PC-3 (cell line): ENCODE data around the gene KLHL14. TPM values are rescaled to one million over a fixed set of nuclear protein-coding genes. Genes with fewer than 3 reads are reported as not detected.
A peak's percentile ranks its signal among the peaks of the same experiment; 100 is the strongest.

Experiments
- ATAC-seq: fragments of 200-7000 bp; cut with Tn5 transposase; 2 replicates; pipeline ENCODE4 v1.9.1; 2020; ENCODE audit warnings: mild to moderate bottlenecking, moderate library complexity
- BruUV-seq: library from RNA; stranded (reverse); fragments of 400-500 nt; replicated peaks from 2 replicates; lab custom pipeline; 2021; lab: Mats Ljungman, UMichigan
- CTCF ChIA-PET: fragments of 300-600 bp; sonication (Branson Sonifier 250); formaldehyde crosslinking; loops from one replicate; lab custom pipeline; 2022; ENCODE audit warnings: antibody characterized with exemption; lab: Charles Lee
- POLR2A ChIA-PET: fragments of 300-600 bp; sonication (Branson Sonifier 250); formaldehyde crosslinking; loops from one replicate; lab custom pipeline; 2022; ENCODE audit warnings: antibody characterized with exemption; ENCODE audit not compliant: unreplicated experiment; lab: Charles Lee
- DNase-seq: peaks from one replicate; pipeline ENCODE4 v3.0.0-alpha.2; 2015
- H2AFZ ChIP-seq: fragments of 300-600 bp; sonication (generic); 2 replicates; pipeline ENCODE4 v1.6.0; 2016; ENCODE audit warnings: antibody characterized with exemption, low read length
- H3F3A ChIP-seq: fragments of 300-600 bp; sonication (generic); one replicate; pipeline ENCODE4 v1.6.0; 2017; ENCODE audit warnings: antibody characterized with exemption, low read length, control low read depth, mild to moderate bottlenecking; ENCODE audit not compliant: unreplicated experiment
- H3K27ac ChIP-seq: fragments of 300-600 bp; sonication (generic); 2 replicates; pipeline ENCODE4 v1.5.1; 2016; ENCODE audit warnings: mild to moderate bottlenecking, low read length
- H3K27me3 ChIP-seq: fragments of 300-600 bp; sonication (generic); 2 replicates; pipeline ENCODE4 v1.6.1; 2016; ENCODE audit warnings: low read length, mixed read lengths
- H3K36me3 ChIP-seq: fragments of 300-600 bp; sonication (generic); 2 replicates; pipeline ENCODE4 v1.6.1; 2016; ENCODE audit warnings: low read depth, mixed run types, low read length, mixed read lengths
- H3K4me1 ChIP-seq: fragments of 300-600 bp; sonication (generic); 2 replicates; pipeline ENCODE4 v1.5.1; 2016; ENCODE audit warnings: low read length; ENCODE audit not compliant: insufficient read depth
- H3K4me2 ChIP-seq: fragments of 300-600 bp; sonication (generic); 2 replicates; pipeline ENCODE4 v1.6.0; 2016; ENCODE audit warnings: low read length
- H3K4me3 ChIP-seq: fragments of 300-600 bp; sonication (generic); 2 replicates; pipeline ENCODE4 v1.5.1; 2016; ENCODE audit warnings: mild to moderate bottlenecking, low read length, mixed read lengths
- H3K79me2 ChIP-seq: fragments of 300-600 bp; sonication (generic); 2 replicates; pipeline ENCODE4 v1.6.1; 2017; ENCODE audit warnings: low read length, mixed read lengths
- H3K9ac ChIP-seq: fragments of 300-600 bp; sonication (generic); 2 replicates; pipeline ENCODE4 v1.6.0; 2016; ENCODE audit warnings: mild to moderate bottlenecking, low read length
- H3K9me2 ChIP-seq: fragments of 300-600 bp; sonication (generic); replicated peaks from 2 replicates; pipeline ENCODE4 v1.6.1; 2016; ENCODE audit warnings: mixed run types, low read length, mixed read lengths
- H3K9me3 ChIP-seq: fragments of 300-600 bp; sonication (generic); 2 replicates; pipeline ENCODE4 v1.6.1; 2016; ENCODE audit warnings: low read length, mixed read lengths
- H4K20me1 ChIP-seq: fragments of 300-600 bp; sonication (generic); 2 replicates; pipeline ENCODE4 v1.6.1; 2016; ENCODE audit warnings: low read length, mixed read lengths
- CTCF ChIP-seq: fragments of 300-600 bp; sonication (generic); conservative IDR thresholded peaks from 2 replicates; pipeline ENCODE4 v1.5.1; 2017; ENCODE audit warnings: antibody characterized with exemption, low read depth, mild to moderate bottlenecking, low read length
- EZH2 ChIP-seq: fragments of 300-600 bp; sonication (generic); IDR thresholded peaks from one replicate; pipeline ENCODE4 v1.6.1; 2017; ENCODE audit warnings: antibody characterized with exemption, mild to moderate bottlenecking, low read length; ENCODE audit not compliant: unreplicated experiment
- EZH2phosphoT487 ChIP-seq: fragments of 300-600 bp; sonication (generic); IDR thresholded peaks from 2 replicates; pipeline ENCODE4 v1.6.1; 2018; ENCODE audit warnings: mild to moderate bottlenecking, antibody characterized with exemption, low read length, borderline replicate concordance
- intact Hi-C: fragments of 100-400 bp; cut with micrococcal nuclease; formaldehyde crosslinking; loops from 2 replicates; pipeline ENCODE4 v1.9.0; 2023
- total RNA-seq: library from RNA; depleted of rRNA; stranded (reverse); fragments of >200 nt; gene quantifications from 2 replicates; pipeline ENCODE4 v1.2.3, GENCODE V29; 2014

Gene KLHL14
- total RNA-seq, 1 experiment from 2014 or later: not detected

GRCh38 chr18:32714571-32715148 is 58.2 kb downstream of the KLHL14 start:
- H3K27ac ChIP-seq: no peak overlapping the region
- no peaks in the 10 kb centered on the region for H3K36me3 ChIP-seq
- peak; percentile 56 for DNase-seq
- no peaks in the 10 kb centered on the region for H3K9me2 ChIP-seq
- no peak overlapping the region for H3K4me3 ChIP-seq
- ChIA-PET POLR2A (interaction anchor here (0.7 kb wide), 1 partner anchor 293 kb away, joined by 9 read pairs; no protein-coding TSS in a partner anchor), CTCF (interaction anchor here (0.6 to 0.7 kb wide), 2 partner anchors 117 to 557 kb away, joined by 3 to 8 read pairs; no protein-coding TSS in a partner anchor)
- H2AFZ ChIP-seq: no peak overlapping the region
- no peak overlapping the region for H3K9ac ChIP-seq
- intact Hi-C loops: loop anchor here (1.0 kb wide), 1 partner anchor 216 kb away; no protein-coding TSS in a partner anchor
- peak; percentile 48; the same call in 1 of the 2 replicates for ATAC-seq
- H3K9me3 ChIP-seq: no peaks in the 10 kb centered on the region
- no peaks in the 10 kb centered on the region for H3K4me1 ChIP-seq
- BruUV-seq: no TSS peak
- no peaks in the 10 kb centered on the region for H3F3A ChIP-seq
- no peak overlapping the region for H3K4me2 ChIP-seq
- no peaks in the 10 kb centered on the region for H3K79me2 ChIP-seq
- H4K20me1 ChIP-seq: no peaks in the 10 kb centered on the region
- no peak for TF ChIP-seq EZH2
- TF ChIP-seq CTCF: peak; percentile 61
- 0 out of 2 replicates have a peak, but pooled peaks cover 4% of the 10 kb centered on the region for H3K27me3 ChIP-seq

- no peak overlapping the region for H3K4me3 ChIP-seq
- no peak overlapping the region for H3K9ac ChIP-seq
- H3K27ac ChIP-seq: no peak overlapping the region
- H2AFZ ChIP-seq: no peak overlapping the region
- no peaks in the 10 kb centered on the region for H3K27me3 ChIP-seq
- no peaks in the 10 kb centered on the region for H4K20me1 ChIP-seq
- intact Hi-C loops: no loop called here
- H3K79me2 ChIP-seq: no peaks in the 10 kb centered on the region
- CTCF ChIA-PET: no interaction called here
- TF ChIP-seq CTCF: no peak
- TF ChIP-seq EZH2: no peak
- TF ChIP-seq EZH2phosphoT487: no peak
- H3K4me1 ChIP-seq: no peaks in the 10 kb centered on the region
- ATAC-seq (no peak), DNase-seq (no peak)
- no peaks in the 10 kb centered on the region for H3K36me3 ChIP-seq
- BruUV-seq: no TSS peak
- no peak overlapping the region for H3K4me2 ChIP-seq
- H3K9me3 ChIP-seq: no peaks in the 10 kb centered on the region
- H3F3A ChIP-seq: no peaks in the 10 kb centered on the region
- POLR2A ChIA-PET: no interaction called here
- no peaks in the 10 kb centered on the region for H3K9me2 ChIP-seq
Observed at GRCh38 chr18:32712860-32713259, 60.0 kb downstream of the KLHL14 start.

GRCh38 chr18:32711862-32712261 is 61.0 kb downstream of the KLHL14 start:
- ATAC-seq (no peak), DNase-seq (no peak)
- Histone ChIP-seq H2AFZ (no peak overlapping the region), H3K4me2 (no peak overlapping the region), H3K4me3 (no peak overlapping the region), H3F3A (no peaks in the 10 kb centered on the region), H3K27ac (no peak overlapping the region), H3K9me3 (no peaks in the 10 kb centered on the region), H3K9me2 (no peaks in the 10 kb centered on the region), H3K36me3 (no peaks in the 10 kb centered on the region), H3K4me1 (no peaks in the 10 kb centered on the region), H3K79me2 (no peaks in the 10 kb centered on the region), H4K20me1 (no peaks in the 10 kb centered on the region), H3K9ac (no peak overlapping the region), H3K27me3 (no peaks in the 10 kb centered on the region)
- ChIA-PET CTCF (interaction anchor here (0.5 kb wide), 1 partner anchor 27 kb away, joined by 4 read pairs; no protein-coding TSS in a partner anchor), POLR2A (no interaction called here)
- intact Hi-C loops: no loop called here
- no TSS peak for BruUV-seq
- TF ChIP-seq EZH2 (no peak), CTCF (no peak), EZH2phosphoT487 (no peak)
